ENCODE results near the gene RNF144B. TPM values are rescaled to one million over a fixed set of nuclear protein-coding genes. Genes with fewer than 3 reads are reported as not detected.

The RNF144B gene
- total RNA-seq, 6 experiments from 2014 or later, result 0.83 to 4.8 (median 1.2) TPM

DNA sequence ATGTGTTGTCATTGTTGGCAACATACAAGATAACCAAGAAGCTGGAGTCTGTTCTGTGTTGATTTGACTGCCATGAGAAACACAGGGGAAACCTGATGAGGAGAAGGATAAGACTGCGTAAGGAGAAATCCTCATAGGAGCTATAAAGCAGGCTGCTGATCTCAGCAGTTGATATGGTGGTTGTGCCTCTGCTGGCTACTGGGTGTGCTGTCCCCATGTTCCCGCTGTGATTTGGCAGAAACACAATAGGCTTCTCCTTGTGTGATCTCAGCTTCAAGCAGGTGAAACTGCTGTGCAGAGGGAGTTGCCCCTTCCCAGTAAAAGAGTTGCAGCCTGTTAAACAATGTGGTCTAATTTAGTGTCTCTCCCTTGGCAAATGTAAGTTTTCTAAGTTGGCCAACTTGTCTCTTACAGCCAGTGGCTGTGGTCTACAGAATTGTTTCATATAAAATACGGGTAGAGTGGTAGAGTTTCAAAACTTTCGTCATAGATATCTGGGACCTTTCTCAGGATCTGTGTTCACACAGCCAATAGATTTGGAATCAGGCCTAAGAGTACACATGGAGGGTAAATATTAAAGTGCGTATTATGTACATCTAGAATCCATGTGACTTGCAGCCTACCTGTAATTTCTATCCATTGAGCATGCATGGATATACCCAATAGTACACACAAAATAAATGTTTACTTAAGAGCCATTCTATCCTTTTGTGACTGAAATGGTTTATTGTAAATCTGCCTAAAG, 78.4 kb downstream of the RNF144B start:
- H3K4me1 Mint-ChIP-seq (ENCODE audit: low read depth), result no peaks in the 10 kb centered on the region
- H3K4me3 Mint-ChIP-seq, result no peak overlapping the region

DNA sequence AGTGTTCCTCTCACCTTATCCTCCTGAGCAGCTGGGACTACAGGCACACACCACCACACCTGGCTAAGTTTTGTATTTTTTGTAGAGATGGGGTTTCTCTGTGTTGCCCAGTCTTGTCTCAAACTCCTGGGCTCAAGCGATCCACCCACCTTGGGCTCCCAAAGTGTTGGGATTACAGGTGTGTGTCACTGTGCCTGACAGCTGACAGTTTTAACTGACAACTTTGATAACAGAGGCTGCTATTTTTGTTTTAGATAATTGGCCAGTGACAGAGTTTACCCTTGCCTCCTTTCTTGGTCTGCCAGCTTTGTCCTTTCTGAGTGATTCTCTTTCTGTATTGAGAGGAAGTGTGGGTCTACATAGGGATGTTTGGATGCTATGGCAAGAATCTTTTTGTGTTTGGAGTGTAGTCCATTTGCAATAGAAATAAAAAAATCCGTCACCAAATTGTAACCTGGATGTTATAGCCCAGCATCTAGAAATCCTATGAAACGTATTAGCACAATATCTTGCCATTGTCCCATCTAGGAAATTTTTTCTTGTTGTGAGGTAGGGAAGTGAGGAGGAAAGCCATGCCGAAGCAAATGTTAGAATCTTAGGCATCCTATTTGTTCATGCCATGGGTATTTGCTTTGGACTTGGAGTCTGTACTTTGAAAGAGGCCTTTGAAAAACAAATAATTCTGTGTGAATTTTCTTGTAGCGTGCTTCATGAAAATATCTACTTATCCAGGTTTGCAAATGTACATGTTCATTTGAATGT, 80.8 kb downstream of the RNF144B start:
- Mint-ChIP-seq H3K4me1 (ENCODE audit: low read depth) (no peaks in the 10 kb centered on the region), H3K36me3 (ENCODE audit: low read depth) (peaks cover 10% of the 10 kb centered on the region; the same call in 1 of the 2 replicates), H3K4me3 (no peak overlapping the region), H3K27me3 (ENCODE audit: insufficient read depth) (no peaks in the 10 kb centered on the region; the same call in 1 of the 2 replicates), H3K27ac (no peak overlapping the region), H3K9me3 (no peaks in the 10 kb centered on the region)
- no peak for DNase-seq
- TF ChIP-seq, protein P1, sequence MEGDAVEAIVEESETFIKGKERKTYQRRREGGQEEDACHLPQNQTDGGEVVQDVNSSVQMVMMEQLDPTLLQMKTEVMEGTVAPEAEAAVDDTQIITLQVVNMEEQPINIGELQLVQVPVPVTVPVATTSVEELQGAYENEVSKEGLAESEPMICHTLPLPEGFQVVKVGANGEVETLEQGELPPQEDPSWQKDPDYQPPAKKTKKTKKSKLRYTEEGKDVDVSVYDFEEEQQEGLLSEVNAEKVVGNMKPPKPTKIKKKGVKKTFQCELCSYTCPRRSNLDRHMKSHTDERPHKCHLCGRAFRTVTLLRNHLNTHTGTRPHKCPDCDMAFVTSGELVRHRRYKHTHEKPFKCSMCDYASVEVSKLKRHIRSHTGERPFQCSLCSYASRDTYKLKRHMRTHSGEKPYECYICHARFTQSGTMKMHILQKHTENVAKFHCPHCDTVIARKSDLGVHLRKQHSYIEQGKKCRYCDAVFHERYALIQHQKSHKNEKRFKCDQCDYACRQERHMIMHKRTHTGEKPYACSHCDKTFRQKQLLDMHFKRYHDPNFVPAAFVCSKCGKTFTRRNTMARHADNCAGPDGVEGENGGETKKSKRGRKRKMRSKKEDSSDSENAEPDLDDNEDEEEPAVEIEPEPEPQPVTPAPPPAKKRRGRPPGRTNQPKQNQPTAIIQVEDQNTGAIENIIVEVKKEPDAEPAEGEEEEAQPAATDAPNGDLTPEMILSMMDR (IDR thresholded peaks at IDR 0.05), result no peak

More for the DNA sequence above, 78.4 kb downstream of the RNF144B start:
- no peak for DNase-seq
- TF ChIP-seq, protein P1 (IDR thresholded peaks at IDR 0.05), result no peak
- no peak overlapping the region for H3K27ac Mint-ChIP-seq
- H3K9me3 Mint-ChIP-seq, result peaks cover under 1% of the 10 kb centered on the region; the same call in 1 of the 2 replicates
- H3K36me3 Mint-ChIP-seq (ENCODE audit: low read depth), result peaks cover 14% of the 10 kb centered on the region
- H3K27me3 Mint-ChIP-seq (ENCODE audit: insufficient read depth), result peaks cover 5% of the 10 kb centered on the region

DNA sequence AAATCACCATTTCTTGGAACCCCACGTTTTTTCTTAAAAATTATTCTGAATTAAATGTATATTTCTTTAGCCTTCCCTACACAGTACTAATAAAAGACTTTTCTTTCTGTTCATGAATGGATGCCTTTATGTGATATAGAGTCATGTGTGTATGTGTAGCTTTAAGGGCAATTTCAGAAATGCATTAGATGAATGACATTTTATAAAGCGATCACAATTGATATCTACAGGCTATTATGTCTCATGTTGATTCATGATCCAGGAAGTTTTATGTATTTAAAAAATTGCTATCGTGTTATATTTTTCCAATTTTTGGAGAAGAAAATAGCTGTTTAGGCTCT, 81.3 kb downstream of the RNF144B start:
- TF ChIP-seq, protein P1 (IDR thresholded peaks at IDR 0.05), result no peak
- Mint-ChIP-seq H3K27me3 (ENCODE audit: insufficient read depth) (no peaks in the 10 kb centered on the region; the same call in 1 of the 2 replicates), H3K27ac (no peak overlapping the region), H3K4me3 (no peak overlapping the region), H3K4me1 (ENCODE audit: low read depth) (no peaks in the 10 kb centered on the region), H3K9me3 (no peaks in the 10 kb centered on the region), H3K36me3 (ENCODE audit: low read depth) (peaks cover 7% of the 10 kb centered on the region; the same call in 1 of the 2 replicates)
- DNase-seq, result no peak

DNA sequence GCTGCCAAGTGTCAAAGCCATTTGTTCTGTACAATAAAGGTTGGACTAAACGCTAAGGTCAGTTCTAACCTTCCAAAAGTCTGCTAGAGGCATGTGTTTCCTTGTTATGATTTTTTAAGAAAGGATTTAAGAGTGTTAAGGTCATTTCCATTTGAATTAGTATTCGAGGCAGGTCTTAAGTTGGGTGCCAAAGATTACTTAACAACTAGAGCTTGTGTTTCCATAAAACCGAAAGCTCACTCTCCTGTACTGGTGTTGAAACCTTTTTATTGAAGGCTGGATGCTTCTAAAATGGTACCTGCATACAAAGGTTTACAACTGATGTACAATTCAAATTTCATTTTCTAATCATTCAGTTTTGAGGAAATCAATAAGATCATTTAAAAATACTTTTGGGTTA, 82.4 kb downstream of the RNF144B start:
- H3K9me3 Mint-ChIP-seq, result no peaks in the 10 kb centered on the region
- no peak overlapping the region for H3K27ac Mint-ChIP-seq
- no peak overlapping the region for H3K4me3 Mint-ChIP-seq
- no peaks in the 10 kb centered on the region for H3K4me1 Mint-ChIP-seq (ENCODE audit: low read depth)
- TF ChIP-seq, protein P1 (IDR thresholded peaks at IDR 0.05), result no peak
- no peak for DNase-seq
- H3K27me3 Mint-ChIP-seq (ENCODE audit: insufficient read depth), result no peaks in the 10 kb centered on the region; the same call in 1 of the 2 replicates
- H3K36me3 Mint-ChIP-seq (ENCODE audit: low read depth), result 0 out of 2 replicates have a peak, but pooled peaks cover 5% of the 10 kb centered on the region

DNA sequence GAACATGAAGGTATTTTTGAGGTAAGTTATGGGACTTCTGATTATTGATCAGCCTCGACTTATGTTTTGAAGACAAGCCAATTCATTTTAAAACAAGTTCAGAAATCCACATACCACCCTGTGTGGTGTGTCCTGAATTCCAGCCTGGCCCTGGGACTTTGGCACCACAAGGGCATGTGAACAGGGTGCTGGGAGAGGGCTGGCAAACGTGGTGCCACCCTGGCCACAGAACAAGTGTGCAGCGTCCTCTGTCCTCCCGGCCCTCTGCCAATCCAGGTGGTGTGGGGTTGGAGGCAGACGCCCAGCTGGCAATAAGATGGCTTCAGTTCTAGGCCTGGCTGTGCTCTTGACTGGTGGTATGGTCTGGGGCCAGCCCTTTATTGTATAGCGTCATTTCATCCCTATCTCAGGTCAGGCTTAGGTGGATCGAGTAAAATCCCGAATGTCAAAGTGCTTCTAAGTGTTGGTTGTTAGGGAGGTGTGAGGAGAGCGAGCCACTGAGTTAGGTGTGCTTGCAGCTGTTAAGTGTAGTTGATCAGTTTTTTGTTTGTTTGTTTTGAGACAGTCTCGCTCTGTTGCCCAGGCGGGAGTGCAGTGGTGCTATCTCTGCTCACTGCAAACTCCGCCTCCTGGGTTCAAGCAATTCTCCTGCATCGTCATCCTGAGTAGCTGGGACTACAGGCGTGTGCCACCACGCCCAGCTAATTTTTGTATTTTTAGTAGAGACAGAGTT, 84.2 kb downstream of the RNF144B start:
- Mint-ChIP-seq H3K27me3 (ENCODE audit: insufficient read depth) (peaks cover 2% of the 10 kb centered on the region), H3K36me3 (ENCODE audit: low read depth) (no peaks in the 10 kb centered on the region), H3K9me3 (no peaks in the 10 kb centered on the region), H3K4me3 (no peak overlapping the region), H3K4me1 (ENCODE audit: low read depth) (no peaks in the 10 kb centered on the region; the same call in 1 of the 2 replicates), H3K27ac (no peak overlapping the region)
- no peak for DNase-seq
- TF ChIP-seq, protein P1 (IDR thresholded peaks at IDR 0.05), result no peak

Measured in HFFc6 (cell line).